Stimulated activated effector memory CD8-positive, alpha-beta T cell treated with anti-CD3 and anti-CD28 coated beads, Interleukin-12 subunit alpha, Interleukin-12 subunit beta, amount 100 ng/mL, for 72 hours (primary cell): ENCODE data around the gene VWF.

Source experiments
- ATAC-seq: fragments of 150-1000 bp; cut with Tn5 transposase; 2 replicates; pipeline ENCODE4 v1.10.0; 2021
- DNase-seq, 2 donors: peaks; one replicate each; pipeline ENCODE4 v3.0.0; 2021 to 2022; ENCODE audit warnings: low spot score in 2 of 2
- H3K27ac Mint-ChIP-seq: one replicate; pipeline ENCODE4 v1.8.0; 2022; ENCODE audit warnings: mild to moderate bottlenecking, mixed read lengths
- H3K36me3 Mint-ChIP-seq: one replicate; pipeline ENCODE4 v1.8.0; 2022; ENCODE audit warnings: mild to moderate bottlenecking, mixed read lengths
- H3K4me1 Mint-ChIP-seq: one replicate; pipeline ENCODE4 v1.8.0; 2022; ENCODE audit warnings: mixed read lengths
- H3K4me3 Mint-ChIP-seq: one replicate; pipeline ENCODE4 v1.8.0; 2022; ENCODE audit warnings: mild to moderate bottlenecking, mixed read lengths
- H3K9me3 Mint-ChIP-seq: one replicate; pipeline ENCODE4 v1.8.0; 2022; ENCODE audit warnings: mixed read lengths

The VWF gene

GRCh38 chr12:6096527-6096926, 27.9 kb downstream of the VWF start:
- DNase-seq, result no peak
- ATAC-seq, result no peak
- H3K4me1 Mint-ChIP-seq, result peaks cover 11% of the 10 kb centered on the region
- H3K27ac Mint-ChIP-seq, result no peak overlapping the region
- H3K9me3 Mint-ChIP-seq, result no peaks in the 10 kb centered on the region
- H3K4me3 Mint-ChIP-seq, result no peak overlapping the region
- no peaks in the 10 kb centered on the region for H3K36me3 Mint-ChIP-seq

- Mint-ChIP-seq H3K4me1 (peaks cover 11% of the 10 kb centered on the region), H3K9me3 (no peaks in the 10 kb centered on the region), H3K27ac (no peak overlapping the region), H3K4me3 (no peak overlapping the region), H3K36me3 (no peaks in the 10 kb centered on the region)
- DNase-seq (no peak), ATAC-seq (no peak)
Measured at GRCh38 chr12:6095269-6095668, 29.2 kb downstream of the VWF start.

- Mint-ChIP-seq H3K36me3 (no peaks in the 10 kb centered on the region), H3K27ac (no peak overlapping the region), H3K4me1 (peaks cover 11% of the 10 kb centered on the region), H3K4me3 (no peak overlapping the region), H3K9me3 (no peaks in the 10 kb centered on the region)
- DNase-seq, result no peak
- peak; percentile 9 for ATAC-seq
Measured at GRCh38 chr12:6093764-6094163, 30.7 kb downstream of the VWF start.

- ATAC-seq (peak; percentile 44), DNase-seq (no peak)
- Mint-ChIP-seq H3K36me3 (no peaks in the 10 kb centered on the region), H3K27ac (no peak overlapping the region), H3K4me3 (no peak overlapping the region), H3K9me3 (no peaks in the 10 kb centered on the region), H3K4me1 (peaks cover 11% of the 10 kb centered on the region)
Measured at GRCh38 chr12:6092784-6093722, 31.4 kb downstream of the VWF start.

GRCh38 chr12:6091786-6092566, 32.5 kb downstream of the VWF start:
- DNase-seq (no peak), ATAC-seq (no peak)
- Mint-ChIP-seq H3K4me1 (peaks cover 11% of the 10 kb centered on the region), H3K36me3 (no peaks in the 10 kb centered on the region), H3K27ac (no peak overlapping the region), H3K9me3 (no peaks in the 10 kb centered on the region), H3K4me3 (no peak overlapping the region)

GRCh38 chr12:6090803-6091202, 33.7 kb downstream of the VWF start:
- Mint-ChIP-seq H3K4me1 (peaks cover 11% of the 10 kb centered on the region), H3K9me3 (no peaks in the 10 kb centered on the region), H3K4me3 (no peak overlapping the region), H3K27ac (no peak overlapping the region), H3K36me3 (no peaks in the 10 kb centered on the region)
- ATAC-seq, result no peak
- no peak for DNase-seq

- Mint-ChIP-seq H3K36me3 (no peaks in the 10 kb centered on the region), H3K4me1 (peaks cover 11% of the 10 kb centered on the region), H3K9me3 (no peaks in the 10 kb centered on the region), H3K27ac (no peak overlapping the region), H3K4me3 (no peak overlapping the region)
- ATAC-seq, result peak; percentile 22
- DNase-seq, result no peak
Measured at GRCh38 chr12:6088921-6089747, 35.3 kb downstream of the VWF start.

- no peak overlapping the region for H3K27ac Mint-ChIP-seq
- no peaks in the 10 kb centered on the region for H3K36me3 Mint-ChIP-seq
- H3K9me3 Mint-ChIP-seq, result no peaks in the 10 kb centered on the region
- H3K4me1 Mint-ChIP-seq, result no peaks in the 10 kb centered on the region
- H3K4me3 Mint-ChIP-seq, result no peak overlapping the region
- ATAC-seq, result no peak
- DNase-seq, result no peak
Measured at GRCh38 chr12:6086316-6086715, 38.2 kb downstream of the VWF start.

- no peak overlapping the region for H3K27ac Mint-ChIP-seq
- H3K36me3 Mint-ChIP-seq, result no peaks in the 10 kb centered on the region
- H3K9me3 Mint-ChIP-seq, result no peaks in the 10 kb centered on the region
- ATAC-seq (no peak), DNase-seq (no peak)
- no peaks in the 10 kb centered on the region for H3K4me1 Mint-ChIP-seq
- H3K4me3 Mint-ChIP-seq, result no peak overlapping the region
Measured at GRCh38 chr12:6085841-6086240, 38.6 kb downstream of the VWF start.

GRCh38 chr12:6084969-6085450, 39.5 kb downstream of the VWF start:
- Mint-ChIP-seq H3K9me3 (no peaks in the 10 kb centered on the region), H3K4me1 (no peaks in the 10 kb centered on the region), H3K27ac (no peak overlapping the region), H3K36me3 (no peaks in the 10 kb centered on the region), H3K4me3 (no peak overlapping the region)
- DNase-seq, result no peak
- ATAC-seq, result no peak

- Mint-ChIP-seq H3K4me3 (no peak overlapping the region), H3K9me3 (no peaks in the 10 kb centered on the region)
Measured at GRCh38 chr12:6084261-6084968, 40.1 kb downstream of the VWF start.

GRCh38 chr12:6083601-6084000, 40.9 kb downstream of the VWF start:
- no peaks in the 10 kb centered on the region for H3K9me3 Mint-ChIP-seq
- no peak overlapping the region for H3K27ac Mint-ChIP-seq
- no peak overlapping the region for H3K4me3 Mint-ChIP-seq
- no peak for ATAC-seq
- no peaks in the 10 kb centered on the region for H3K4me1 Mint-ChIP-seq
- H3K36me3 Mint-ChIP-seq, result no peaks in the 10 kb centered on the region
- DNase-seq, result no peak

More at GRCh38 chr12:6084261-6084968, 40.1 kb downstream of the VWF start:
- Mint-ChIP-seq H3K27ac (no peak overlapping the region), H3K4me1 (no peaks in the 10 kb centered on the region), H3K36me3 (no peaks in the 10 kb centered on the region)
- no peak for DNase-seq
- ATAC-seq, result no peak

GRCh38 chr12:6082613-6083012, 41.9 kb downstream of the VWF start:
- no peak overlapping the region for H3K27ac Mint-ChIP-seq
- H3K9me3 Mint-ChIP-seq, result no peaks in the 10 kb centered on the region
- no peak for DNase-seq
- no peak overlapping the region for H3K4me3 Mint-ChIP-seq
- H3K36me3 Mint-ChIP-seq, result no peaks in the 10 kb centered on the region
- H3K4me1 Mint-ChIP-seq, result no peaks in the 10 kb centered on the region
- ATAC-seq, result no peak

GRCh38 chr12:6080149-6081045, 44.1 kb downstream of the VWF start:
- Mint-ChIP-seq H3K36me3 (no peaks in the 10 kb centered on the region), H3K4me3 (no peak overlapping the region), H3K27ac (no peak overlapping the region), H3K9me3 (no peaks in the 10 kb centered on the region), H3K4me1 (peaks cover 6% of the 10 kb centered on the region)
- no peak for ATAC-seq
- DNase-seq, result no peak
